AG09309 (cell line): ENCODE data around the gene HOXB7.

Source experiments
- DNase-seq: peaks from one replicate; pipeline ENCODE4 v3.0.0-alpha.2; 2010; ENCODE audit warnings: low read depth
- H3K4me3 ChIP-seq: 2 replicates; pipeline ENCODE4 v1.5.1; 2011; ENCODE audit warnings: mild to moderate bottlenecking, low read depth, low read length, moderate library complexity; ENCODE audit not compliant: control insufficient read depth
- CTCF ChIP-seq: IDR thresholded peaks from 2 replicates; pipeline ENCODE4 v1.5.1; 2011; ENCODE audit warnings: mild to moderate bottlenecking, low read depth, low read length, inconsistent platforms; ENCODE audit not compliant: insufficient read depth, control insufficient read depth; ENCODE audit errors: missing control alignments

Gene HOXB7

GRCh38 chr17:48596735-48597527 is 13.9 kb downstream of the HOXB7 start:
- H3K4me3 ChIP-seq, result no peak overlapping the region
- no peak for TF ChIP-seq CTCF
- DNase-seq, result no peak

- no peak overlapping the region for H3K4me3 ChIP-seq
- TF ChIP-seq CTCF, result no peak
- DNase-seq, result no peak
Measured at GRCh38 chr17:48596000-48596734, 14.7 kb downstream of the HOXB7 start.

GRCh38 chr17:48595278-48595999 is 15.4 kb downstream of the HOXB7 start:
- no peak for DNase-seq
- TF ChIP-seq CTCF, result no peak

GRCh38 chr17:48594538-48595277 is 16.1 kb downstream of the HOXB7 start:
- no peak for DNase-seq
- no peak for TF ChIP-seq CTCF
- H3K4me3 ChIP-seq, result no peak overlapping the region

More at GRCh38 chr17:48595278-48595999, 15.4 kb downstream of the HOXB7 start:
- no peak overlapping the region for H3K4me3 ChIP-seq

- TF ChIP-seq CTCF, result peak; percentile 84
Measured at GRCh38 chr17:48593840-48594537, 16.8 kb downstream of the HOXB7 start.

More at GRCh38 chr17:48593840-48594537, 16.8 kb downstream of the HOXB7 start:
- no peak for DNase-seq
- no peak overlapping the region for H3K4me3 ChIP-seq
